CD14-positive monocyte (primary cell): ENCODE results near the gene BRD2. TPM values are rescaled to one million over a fixed set of nuclear protein-coding genes. Genes with fewer than 3 reads are reported as not detected.

ENCODE experiments used
- DNase-seq, 3 donors: peaks; one replicate each; pipeline ENCODE4 v3.0.0-alpha.2; 2011 to 2022
- H2AFZ ChIP-seq: 2 replicates; pipeline ENCODE4 v1.6.0; 2012; ENCODE audit warnings: mild to moderate bottlenecking, low read depth, low read length, inconsistent platforms; ENCODE audit not compliant: insufficient read depth, poor library complexity, severe bottlenecking
- H3K27ac ChIP-seq, 2 donors: 1 replicate in 1 of 2; 2 replicates in 1 of 2; pipeline ENCODE4 v1.5.1; 2012 to 2013; ENCODE audit warnings: low read length in 2 of 2, control low read depth in 1 of 2, inconsistent platforms in 1 of 2, low read depth in 1 of 2, mild to moderate bottlenecking in 1 of 2
- H3K27me3 ChIP-seq, 2 donors: one replicate each; pipeline versions ENCODE4 v1.6.0 to v1.6.1; 2011 to 2013; ENCODE audit warnings: low read length in 2 of 2; ENCODE audit not compliant: control insufficient read depth in 2 of 2, insufficient read depth in 2 of 2
- H3K36me3 ChIP-seq, 2 donors: replicated peaks in 1 of 2; 1 replicate in 1 of 2; 2 replicates in 1 of 2; pipeline versions ENCODE4 v1.5.1 to v1.6.1; 2012 to 2013; ENCODE audit warnings: low read length in 2 of 2, control low read depth in 1 of 2, inconsistent platforms in 1 of 2, mild to moderate bottlenecking in 1 of 2; ENCODE audit not compliant: insufficient read depth in 2 of 2, control insufficient read depth in 1 of 2
- H3K4me1 ChIP-seq, 2 donors: 1 replicate in 1 of 2; 2 replicates in 1 of 2; pipeline versions ENCODE4 v1.5.1 to v1.6.1; 2012 to 2013; ENCODE audit warnings: low read length in 2 of 2, control low read depth in 1 of 2, inconsistent platforms in 1 of 2, mild to moderate bottlenecking in 1 of 2, moderate library complexity in 1 of 2; ENCODE audit not compliant: insufficient read depth in 2 of 2, control insufficient read depth in 1 of 2
- H3K4me2 ChIP-seq: replicated peaks from 2 replicates; pipeline ENCODE3; 2012; ENCODE audit warnings: low read length, moderate library complexity, mild to moderate bottlenecking; ENCODE audit not compliant: poor library complexity, severe bottlenecking; ENCODE audit errors: extremely low read depth
- H3K4me3 ChIP-seq, 3 experiments: fragments of 200-600 bp in 1 of 3; sonication (generic) in 1 of 3; replicated peaks in 1 of 3; 1 replicate in 2 of 3; 2 replicates in 1 of 3; pipeline ENCODE4 v1.5.1; 2011 to 2013; ENCODE audit warnings: low read length in 3 of 3, mild to moderate bottlenecking in 3 of 3, control low read depth in 2 of 3, low read depth in 2 of 3, inconsistent platforms in 1 of 3, moderate library complexity in 1 of 3
- H3K79me2 ChIP-seq: 2 replicates; pipeline ENCODE4 v1.6.0; 2012; ENCODE audit warnings: mild to moderate bottlenecking, control low read depth, inconsistent platforms, low read length, moderate library complexity; ENCODE audit not compliant: insufficient read depth
- H3K9ac ChIP-seq: 2 replicates; pipeline ENCODE4 v1.6.0; 2017; ENCODE audit warnings: low read length, mild to moderate bottlenecking; ENCODE audit not compliant: insufficient read depth, poor library complexity, severe bottlenecking
- H3K9me3 ChIP-seq, 2 donors: replicated peaks in 1 of 2; 1 replicate in 1 of 2; 2 replicates in 1 of 2; pipeline versions ENCODE4 v1.5.1 to v1.6.1; 2012 to 2013; ENCODE audit warnings: low read length in 2 of 2, control low read depth in 1 of 2; ENCODE audit not compliant: control insufficient read depth in 1 of 2, insufficient read depth in 1 of 2
- H4K20me1 ChIP-seq: 2 replicates; pipeline ENCODE4 v1.6.0; 2012; ENCODE audit warnings: mild to moderate bottlenecking, low read length, control low read depth, moderate library complexity; ENCODE audit not compliant: insufficient read depth
- H3K27ac Mint-ChIP-seq, 7 donors: one replicate each; pipeline ENCODE4 v1.8.0; 2020; ENCODE audit warnings: mild to moderate bottlenecking in 7 of 7, mixed read lengths in 7 of 7, moderate library complexity in 6 of 7, inconsistent platforms in 2 of 7
- H3K27me3 Mint-ChIP-seq, 3 donors: one replicate each; pipeline ENCODE4 v1.8.0; 2021 to 2022; ENCODE audit warnings: low read depth in 3 of 3, mild to moderate bottlenecking in 3 of 3, mixed read lengths in 3 of 3, moderate library complexity in 3 of 3, inconsistent platforms in 1 of 3
- H3K36me3 Mint-ChIP-seq, 2 donors: one replicate each; pipeline ENCODE4 v1.8.0; 2020; ENCODE audit warnings: mixed read lengths in 2 of 2, inconsistent platforms in 1 of 2, mild to moderate bottlenecking in 1 of 2
- H3K4me1 Mint-ChIP-seq: one replicate; pipeline ENCODE4 v1.8.0; 2020; ENCODE audit warnings: mild to moderate bottlenecking, mixed read lengths
- H3K4me3 Mint-ChIP-seq, 2 donors: one replicate each; pipeline ENCODE4 v1.8.0; 2020; ENCODE audit warnings: mild to moderate bottlenecking in 2 of 2, mixed read lengths in 2 of 2, moderate library complexity in 1 of 2
- H3K9me3 Mint-ChIP-seq, 7 donors: one replicate each; pipeline ENCODE4 v1.8.0; 2020 to 2022; ENCODE audit warnings: mixed read lengths in 7 of 7, mild to moderate bottlenecking in 6 of 7, moderate library complexity in 6 of 7, inconsistent platforms in 2 of 7
- CTCF ChIP-seq: fragments of 200-600 bp; IDR thresholded peaks from one replicate; pipeline ENCODE4 v1.8.0; 2022; ENCODE audit warnings: antibody characterized with exemption, mild to moderate bottlenecking
- WGBS: methylation state at CpG from one replicate; pipeline ENCODE4 v1.1.5; 2013; ENCODE audit warnings: missing lambda C conversion rate; ENCODE audit not compliant: insufficient coverage; 5-methylcytosine and 5-hydroxymethylcytosine counted together
- intact Hi-C, 2 donors: fragments of 100-400 bp; cut with micrococcal nuclease; formaldehyde crosslinking; loops; one replicate each; pipeline versions ENCODE4 v1.15.0 to v1.15.1; 2023
- polyA plus RNA-seq, 3 donors: library from polyadenylated mRNA; depleted of rRNA in 1 of 3; unstranded in 2 of 3; stranded (reverse) in 1 of 3; fragments of 300-500 nt in 2 of 3; fragments of >200 nt in 1 of 3; fragmentation: Illumina TruSeq in 2 of 3; gene quantifications; 1 replicate in 2 of 3; 2 replicates in 1 of 3; pipeline ENCODE4 v1.2.3, GENCODE V29; 2012 to 2021

BRD2 gene
- polyA plus RNA-seq, 3 donors, result 9.6 to 475 (median 21.7) TPM

GRCh38 chr6:33001685-33002084 lies 33.3 kb downstream of the BRD2 start:
- no peak overlapping the region for H3K4me3 Mint-ChIP-seq
- Histone ChIP-seq H3K9ac (no peak overlapping the region), H3K4me3 (no peak overlapping the region), H2AFZ (no peak overlapping the region), H3K36me3 (no peaks in the 10 kb centered on the region), H3K27ac (no peak overlapping the region), H4K20me1 (no peaks in the 10 kb centered on the region), H3K79me2 (no peaks in the 10 kb centered on the region), H3K4me2 (no peak overlapping the region), H3K4me1 (peaks cover 8 to 13% of the 10 kb centered on the region in 2 donors), H3K9me3 (no peaks in the 10 kb centered on the region), H3K27me3 (no peaks in the 10 kb centered on the region)
- no peaks in the 10 kb centered on the region for H3K9me3 Mint-ChIP-seq
- TF ChIP-seq CTCF, result no peak
- no peak overlapping the region for H3K27ac Mint-ChIP-seq
- no peak for DNase-seq
- intact Hi-C loops, result no loop called here
- peaks cover 8 to 10% (median 10%) of the 10 kb centered on the region in 3 donors for H3K27me3 Mint-ChIP-seq
- H3K4me1 Mint-ChIP-seq, result peaks cover 11% of the 10 kb centered on the region
- WGBS, result no CpG with 5 or more reads among the region's 4 CpGs
- H3K36me3 Mint-ChIP-seq, result peaks cover 0 to 2% of the 10 kb centered on the region in 2 donors

DNA sequence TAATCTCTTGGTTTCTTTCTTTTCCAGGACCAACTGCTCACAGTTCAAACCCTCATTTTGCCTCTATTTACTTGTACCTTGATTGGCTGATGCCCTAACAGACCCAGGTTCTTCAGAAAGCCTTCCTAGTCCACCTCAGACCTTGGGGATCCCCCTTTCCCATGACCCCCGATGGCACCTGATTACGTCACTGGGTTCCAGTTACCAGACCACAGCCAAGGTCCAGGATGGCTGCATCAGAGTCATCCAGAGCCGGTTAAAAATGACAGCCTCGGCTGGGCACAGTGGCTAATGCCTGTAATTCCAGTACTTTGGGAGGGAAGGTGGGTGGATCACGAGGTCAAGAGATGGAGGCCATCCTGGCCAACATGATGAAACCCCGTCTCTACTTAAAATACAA lies 36.5 kb downstream of the BRD2 start:
- no peak overlapping the region for H3K4me3 Mint-ChIP-seq
- no peak for TF ChIP-seq CTCF

More for the DNA sequence above, 36.5 kb downstream of the BRD2 start:
- no peaks in the 10 kb centered on the region for H4K20me1 ChIP-seq
- no peak overlapping the region for H3K27ac ChIP-seq
- peaks cover 17 to 29% of the 10 kb centered on the region in 2 donors for H3K4me1 ChIP-seq
- intact Hi-C loops, result no loop called here
- H3K4me3 ChIP-seq, result no peak overlapping the region
- no peak overlapping the region for H3K4me2 ChIP-seq
- no peak overlapping the region for H2AFZ ChIP-seq
- H3K9me3 ChIP-seq, result no peaks in the 10 kb centered on the region
- peaks cover 5 to 15% (median 11%) of the 10 kb centered on the region in 3 donors for H3K27me3 Mint-ChIP-seq
- H3K36me3 Mint-ChIP-seq, result peaks cover 0 to 2% of the 10 kb centered on the region in 2 donors
- no peaks in the 10 kb centered on the region for H3K36me3 ChIP-seq
- no peaks in the 10 kb centered on the region for H3K79me2 ChIP-seq
- peaks cover 0 to 2% (median 0%) of the 10 kb centered on the region in 7 donors for H3K9me3 Mint-ChIP-seq
- H3K9ac ChIP-seq, result no peak overlapping the region
- WGBS, result 91% methylated on average over 3 of the region's 6 CpGs
- no peak overlapping the region for H3K27ac Mint-ChIP-seq
- H3K27me3 ChIP-seq, result no peaks in the 10 kb centered on the region
- H3K4me1 Mint-ChIP-seq, result peaks cover 25% of the 10 kb centered on the region
- no peak for DNase-seq
